CD4-positive, alpha-beta T cell treated with Interleukin-12 subunit alpha and Interleukin-12 subunit beta, for 1 hour (primary cell): ENCODE data around the gene ACOT9.
"Not testable (repeated sequence)": the region's sequence is repeated elsewhere in the genome, so short reads cannot be mapped to it uniquely, and the experiment has no call there.

Source experiments
- DNase-seq: peaks from one replicate; pipeline ENCODE4 v3.0.0-alpha.2; 2020

The ACOT9 gene

DNA sequence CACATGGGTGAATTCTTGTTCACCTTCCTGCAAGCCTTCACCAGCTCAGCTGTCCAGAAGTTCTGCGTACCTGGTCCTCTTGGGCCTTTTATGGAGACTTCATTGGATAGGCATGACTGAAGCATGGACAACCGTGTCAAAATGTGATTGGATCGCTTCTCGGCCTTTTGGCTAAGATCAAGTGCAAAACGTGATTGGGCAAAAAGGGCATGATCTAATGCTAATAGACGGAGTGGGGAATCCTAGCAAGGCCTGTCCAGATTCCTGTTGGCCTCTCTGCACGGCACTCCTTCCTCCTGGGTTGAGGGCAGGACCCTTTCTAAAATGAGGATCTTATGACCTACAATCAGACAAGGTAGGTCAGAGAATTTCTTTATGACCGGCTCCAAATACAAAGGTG lies 50.9 kb downstream of the ACOT9 start:
- DNase-seq: no peak

DNA sequence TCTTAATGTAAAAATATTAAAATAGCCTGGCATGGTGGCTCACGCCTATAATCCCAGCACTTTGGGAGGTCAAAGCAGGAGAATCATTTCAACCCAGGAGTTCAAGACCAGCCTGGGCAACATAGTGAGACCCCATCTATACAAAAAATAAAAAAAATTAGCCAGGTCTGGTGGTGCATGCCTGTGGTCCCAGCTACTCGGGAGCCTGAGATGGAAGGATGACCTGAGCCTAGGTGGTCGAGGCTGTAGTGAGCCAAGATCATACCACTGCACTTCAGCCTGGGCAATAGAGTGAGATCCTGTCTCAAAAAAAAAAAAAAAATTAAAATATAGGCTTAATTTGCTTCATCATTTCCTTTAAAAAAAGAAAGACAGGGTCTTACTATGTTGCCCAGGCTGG lies 66.6 kb downstream of the ACOT9 start:
- DNase-seq: not testable (repeated sequence)

DNA sequence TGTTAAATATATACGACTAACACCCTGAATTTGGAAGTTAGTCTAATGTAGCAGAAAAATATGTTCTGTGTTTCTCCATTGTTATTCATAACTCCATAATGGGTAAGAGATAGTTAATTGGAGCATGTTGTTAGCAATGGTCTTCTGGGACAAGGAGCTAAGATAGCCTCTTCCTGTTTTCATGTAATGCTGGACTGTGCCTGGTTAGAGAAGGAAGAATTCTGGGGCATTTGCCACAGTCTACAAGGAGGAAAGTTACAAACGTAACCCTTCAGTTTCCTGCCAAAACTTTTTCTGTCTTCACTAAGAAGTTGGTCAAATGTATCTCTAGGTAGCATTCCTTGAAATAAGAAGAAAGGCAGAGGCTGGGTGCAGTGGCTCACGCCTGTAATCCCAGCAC lies 70.0 kb downstream of the ACOT9 start:
- no peak for DNase-seq

DNA sequence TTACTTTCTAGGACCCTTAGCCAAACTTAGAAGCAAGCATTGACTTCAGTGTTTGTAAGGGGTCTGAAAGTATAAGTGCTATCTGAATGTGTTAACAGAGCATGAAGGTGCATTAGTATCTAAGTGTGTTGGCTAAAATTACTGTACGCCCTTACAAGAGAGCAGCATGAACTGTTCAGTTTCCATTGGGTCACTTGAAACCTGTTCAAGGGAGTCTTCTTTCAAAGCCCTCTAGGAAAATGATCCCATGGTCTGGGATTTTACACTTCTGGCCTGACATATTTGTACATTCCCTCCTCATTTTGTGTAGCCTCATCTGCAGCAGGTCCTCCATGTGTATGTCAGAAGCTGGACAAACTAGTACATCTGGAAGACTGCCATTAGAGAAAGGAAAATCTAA lies 72.5 kb downstream of the ACOT9 start:
- no peak for DNase-seq

DNA sequence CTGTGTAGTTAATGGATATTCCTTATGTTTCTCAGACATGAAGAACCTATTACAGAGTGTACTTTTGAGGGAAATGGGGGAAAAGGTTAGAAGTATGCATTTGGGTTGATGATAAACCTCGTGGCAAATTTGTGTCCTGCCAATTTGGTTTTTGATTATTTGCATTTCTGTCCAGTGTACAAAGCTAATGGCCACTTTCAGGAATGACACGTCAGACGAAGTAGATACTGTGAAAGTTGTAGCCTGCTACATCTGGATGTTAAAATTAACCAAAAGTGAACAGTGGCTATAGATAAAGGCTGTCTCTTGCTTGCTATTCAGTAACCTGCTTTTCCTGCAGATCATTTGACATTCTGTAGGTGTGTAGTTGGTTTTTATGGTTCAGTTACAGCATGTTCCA lies 74.7 kb downstream of the ACOT9 start:
- no peak for DNase-seq

DNA sequence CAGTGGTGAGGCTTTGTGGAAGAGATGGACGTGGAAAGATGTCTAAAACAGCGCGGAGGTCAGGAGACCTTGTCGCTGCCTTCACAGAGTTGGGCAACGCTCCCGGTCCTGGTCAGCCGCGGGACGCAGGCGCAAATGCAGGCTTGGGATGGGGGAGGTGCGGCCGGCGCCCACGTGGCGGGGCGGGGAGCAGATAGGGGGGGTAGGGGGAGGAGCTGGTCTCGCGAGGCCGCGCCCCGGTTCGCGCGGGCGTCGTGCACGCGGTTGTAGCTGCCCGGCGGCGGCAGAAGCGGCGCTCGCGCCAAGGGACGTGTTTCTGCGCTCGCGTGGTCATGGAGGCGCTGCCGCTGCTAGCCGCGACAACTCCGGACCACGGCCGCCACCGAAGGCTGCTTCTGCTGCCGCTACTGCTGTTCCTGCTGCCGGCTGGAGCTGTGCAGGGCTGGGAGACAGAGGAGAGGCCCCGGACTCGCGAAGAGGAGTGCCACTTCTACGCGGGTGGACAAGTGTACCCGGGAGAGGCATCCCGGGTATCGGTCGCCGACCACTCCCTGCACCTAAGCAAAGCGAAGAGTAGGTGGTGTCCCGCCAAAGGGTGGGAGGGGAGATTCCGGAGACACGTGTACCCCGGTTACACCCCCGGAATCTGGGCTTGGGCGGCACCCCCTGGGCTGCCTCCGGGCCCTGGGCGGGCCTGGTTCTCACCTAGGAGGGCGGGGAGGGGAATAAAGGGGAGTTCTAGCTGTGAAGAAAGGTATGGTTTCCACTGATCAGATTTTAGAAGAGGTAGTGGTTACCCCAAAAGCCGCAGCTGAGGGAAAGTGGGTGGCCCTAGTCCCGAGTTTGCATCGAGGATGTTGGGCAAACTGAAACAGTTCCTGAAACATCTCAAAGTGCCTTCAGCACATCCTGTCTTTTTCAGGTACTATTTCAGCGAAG lies 75.6 kb downstream of the ACOT9 start, which contains the start of gene PRDX4:
PRDX4 (plus strand) TSS at position 255 of the 939 bp plus-strand sequence; CDS start at position 333, 78 bp downstream.
- DNase-seq: peak; percentile 77

DNA sequence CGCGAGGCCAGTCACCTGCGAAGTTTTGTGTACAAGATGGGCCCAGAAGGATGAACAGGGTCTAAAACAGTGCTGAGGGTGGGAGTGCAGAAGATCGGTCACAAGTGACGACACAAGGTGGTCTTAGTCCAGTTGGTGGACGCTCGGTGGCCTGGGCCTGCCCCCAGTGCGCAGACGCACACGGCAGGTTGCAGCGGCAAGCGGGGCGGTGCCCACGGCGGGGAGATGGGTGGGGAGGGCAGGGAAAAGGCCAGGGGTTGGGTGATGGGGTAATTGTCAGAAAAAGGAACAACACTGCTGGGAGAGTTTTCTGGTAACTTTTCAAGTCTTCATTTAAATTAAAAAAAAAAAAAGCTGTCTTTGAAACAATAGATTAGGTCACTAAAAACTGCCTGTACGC lies 76.8 kb downstream of the ACOT9 start:
- no peak for DNase-seq

DNA sequence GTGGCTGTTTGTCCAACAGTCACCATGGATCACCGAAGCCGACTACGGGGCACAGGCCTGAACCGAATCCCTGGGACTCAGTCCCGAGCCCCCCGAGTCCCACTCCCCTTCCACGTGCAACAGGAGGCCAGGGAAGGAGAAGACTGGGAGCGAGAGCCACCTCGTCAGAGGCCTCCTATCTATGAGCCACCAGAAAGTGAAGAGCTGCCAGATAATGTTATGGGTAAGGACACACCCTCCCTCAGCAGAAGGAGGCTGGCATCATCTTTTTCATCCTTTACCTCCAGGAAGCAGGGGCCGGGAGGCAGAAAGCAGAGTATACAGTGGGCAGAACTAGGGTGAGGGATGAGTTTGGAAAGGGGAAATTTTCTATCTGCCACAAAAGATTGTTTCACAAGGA lies 78.6 kb downstream of the ACOT9 start:
- DNase-seq: no peak

DNA sequence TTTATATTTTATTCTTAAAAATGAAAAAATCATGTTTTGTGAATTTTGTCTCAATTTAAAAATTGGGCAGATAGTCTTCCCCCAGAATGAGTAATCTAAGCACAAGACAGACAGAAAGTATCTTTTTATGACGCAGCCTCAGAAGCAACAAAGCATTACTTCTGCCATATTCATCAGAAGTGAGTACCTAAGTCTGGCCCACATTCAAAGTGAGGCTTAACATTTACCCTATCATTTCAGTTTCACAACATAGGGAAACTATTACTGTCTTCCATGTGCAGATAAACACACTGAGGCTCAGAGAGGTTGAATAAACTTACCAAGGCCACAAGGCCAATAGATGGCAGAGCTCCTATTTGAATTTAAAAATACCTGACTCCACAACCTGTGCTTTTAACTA lies 80.2 kb downstream of the ACOT9 start:
- no peak for DNase-seq

DNA sequence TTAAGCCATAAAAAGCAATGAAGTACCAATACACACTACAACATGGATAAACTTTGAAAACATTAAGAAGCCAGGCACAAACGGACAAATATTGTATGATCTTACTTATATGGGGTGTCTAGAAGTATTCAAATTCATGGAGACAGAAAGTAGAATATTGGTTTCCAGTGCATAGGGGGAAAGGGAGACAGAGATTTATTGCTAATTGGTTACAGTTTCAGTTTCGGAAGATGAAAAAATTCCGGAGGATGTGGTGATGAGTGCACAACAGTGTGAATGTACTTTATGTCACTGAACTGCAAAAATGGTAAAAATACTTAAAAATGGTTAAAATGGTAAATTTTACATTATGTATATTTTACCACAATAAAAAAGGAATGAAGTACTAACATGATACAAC lies 80.9 kb downstream of the ACOT9 start:
- peak; percentile 44 for DNase-seq

DNA sequence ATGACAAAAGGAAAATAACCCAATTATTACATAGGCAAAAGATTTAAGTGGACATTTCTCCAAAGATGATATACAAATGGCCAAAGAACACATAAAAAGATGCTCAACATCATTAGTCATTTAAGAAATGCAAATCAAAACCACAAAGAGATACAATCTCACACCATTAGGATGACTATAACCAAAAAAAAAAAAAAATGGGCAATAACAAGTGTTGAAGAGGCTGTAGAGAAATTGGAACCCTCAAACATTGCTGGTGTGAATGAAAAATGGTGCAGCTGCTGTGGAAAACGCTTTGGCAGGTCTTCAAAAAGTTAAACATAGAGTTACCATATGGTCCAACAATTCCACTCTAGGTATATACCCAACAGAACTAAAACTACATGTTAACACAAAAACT lies 81.4 kb downstream of the ACOT9 start:
- DNase-seq: no peak

DNA sequence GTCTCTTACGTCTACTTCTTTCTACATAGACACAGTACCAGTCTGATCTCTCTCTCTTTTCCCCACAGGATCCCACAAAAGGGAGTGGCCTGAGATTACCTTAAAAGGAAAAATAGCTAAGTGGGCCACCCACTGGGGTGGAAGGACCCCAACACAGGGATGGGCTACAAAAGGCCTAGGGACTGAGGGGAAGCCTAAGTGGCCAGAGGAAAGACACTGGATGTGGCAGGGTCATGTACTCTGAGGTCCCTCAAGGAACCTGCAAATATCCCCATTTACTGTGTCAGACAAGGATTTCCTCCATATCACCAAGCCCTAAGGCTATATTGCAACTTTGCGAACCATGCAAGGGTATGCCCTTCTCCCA lies 82.3 kb downstream of the ACOT9 start:
- DNase-seq: no peak

DNA sequence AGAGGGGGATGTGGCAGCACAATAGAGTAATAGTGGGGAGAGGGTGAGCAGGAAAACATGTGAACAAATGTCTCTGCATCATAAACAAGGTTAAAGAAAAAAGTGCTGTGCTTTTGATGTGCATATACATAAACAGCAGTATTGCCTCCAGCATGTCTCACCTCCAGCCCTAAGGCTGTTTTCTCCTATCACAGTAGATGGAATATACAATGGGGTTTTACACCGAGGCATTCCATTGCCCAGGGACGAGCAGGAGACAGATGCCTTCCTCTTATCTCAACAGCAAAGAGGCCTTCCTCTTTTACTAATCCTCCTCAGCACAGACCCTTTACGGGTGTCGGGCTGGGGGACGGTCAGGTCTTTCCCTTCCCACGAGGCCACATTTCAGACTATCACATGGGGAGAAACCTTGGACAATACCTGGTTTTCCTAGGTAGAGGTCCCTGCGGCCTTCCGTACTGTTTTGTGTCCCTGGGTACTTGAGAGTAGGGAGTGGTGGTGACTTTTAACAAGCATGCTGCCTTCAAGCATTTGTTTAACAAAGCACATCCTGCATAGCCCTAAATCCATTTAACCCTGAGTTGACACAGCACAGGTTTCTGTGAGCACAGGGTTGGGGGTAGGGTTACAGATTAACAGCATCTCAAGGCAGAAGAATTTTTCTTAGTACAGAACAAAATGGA lies 82.9 kb downstream of the ACOT9 start:
- DNase-seq: not testable (repeated sequence)

DNA sequence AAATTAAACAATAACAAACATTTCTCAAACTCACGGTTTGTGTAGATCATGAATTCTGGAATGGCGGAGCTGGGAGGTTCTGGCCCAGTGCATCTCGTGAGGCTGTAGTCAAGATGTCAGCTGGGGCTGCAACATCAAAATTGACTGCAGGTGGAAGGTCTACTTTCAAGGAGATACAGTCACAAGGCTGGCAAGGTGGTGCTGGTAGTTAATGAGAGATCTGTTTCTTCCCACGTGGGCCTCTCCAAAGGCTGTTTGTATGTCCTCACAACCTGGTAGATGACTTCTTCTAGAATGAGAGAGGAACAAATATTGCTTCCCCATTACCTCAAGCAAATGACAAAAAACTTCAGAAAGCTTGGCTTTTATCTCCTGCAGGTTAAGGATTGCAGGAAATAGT lies 83.7 kb downstream of the ACOT9 start:
- no peak for DNase-seq

DNA sequence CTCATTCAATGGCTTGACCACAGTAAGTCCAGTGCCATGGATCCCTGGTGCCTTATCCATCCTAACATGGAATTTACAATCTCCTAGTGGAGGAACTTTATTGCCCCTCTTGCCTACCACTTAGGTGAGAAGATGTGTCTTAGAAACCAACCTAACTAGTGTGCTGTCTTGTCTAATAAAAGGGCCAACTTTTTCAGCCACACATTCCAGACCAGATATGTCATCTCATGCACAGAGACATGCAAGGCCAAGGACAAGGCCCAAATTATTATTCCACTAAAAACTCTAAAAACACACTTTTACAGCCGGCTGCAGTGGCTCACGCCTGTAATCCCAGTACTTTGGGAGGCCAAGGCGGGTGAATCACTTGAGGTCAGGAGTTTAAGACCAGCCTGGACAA lies 86.4 kb downstream of the ACOT9 start:
- DNase-seq: no peak

DNA sequence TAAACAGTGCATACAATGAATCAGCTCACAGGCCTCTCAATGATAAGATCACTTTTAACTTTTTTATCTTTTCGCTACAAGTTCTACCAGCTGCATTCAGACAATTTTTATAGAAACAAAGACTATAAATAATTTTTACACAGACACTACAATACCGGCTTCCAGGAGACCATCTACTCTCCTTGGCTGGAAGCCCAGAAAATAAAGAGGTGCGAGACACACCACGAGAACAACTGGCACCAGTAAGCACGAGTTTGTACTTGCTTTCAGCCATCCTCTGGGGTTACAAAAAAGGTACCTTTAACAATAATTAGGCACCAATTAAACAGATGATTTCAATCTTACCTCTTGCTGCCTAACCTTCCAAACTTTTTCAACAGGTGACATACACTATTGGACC lies 87.0 kb downstream of the ACOT9 start:
- DNase-seq: no peak
